ENCODE results near the gene CEP120.
A peak's percentile ranks its signal among the peaks of the same experiment; 100 is the strongest.

Gene CEP120

GRCh38 chr5:123398058-123398733, 25.0 kb downstream of the CEP120 start:
- Histone ChIP-seq H3K4me2 (ENCODE audit: low read depth, low read length, poor library complexity, severe bottlenecking) (peak overlapping the region; percentile 60), H3K27ac (ENCODE audit: low read depth, low read length) (peak overlapping the region; percentile 78), H3K9ac (ENCODE audit: low read length) (no peak overlapping the region; the same call in 1 of the 2 replicates), H3K4me3 (ENCODE audit: insufficient read depth, low read length, poor library complexity, severe bottlenecking) (peak overlapping the region; percentile 19), H3K27me3 (ENCODE audit: low read length) (no peaks in the 10 kb centered on the region), H3K79me2 (ENCODE audit: insufficient read depth, low read length) (no peaks in the 10 kb centered on the region), H3K36me3 (ENCODE audit: low read length) (peaks cover 14% of the 10 kb centered on the region; the same call in 1 of the 2 replicates), H3F3A (ENCODE audit: insufficient read depth) (peaks cover 14% of the 10 kb centered on the region; the same call in 1 of the 2 replicates), H3K9me3 (ENCODE audit: insufficient read depth, low read length) (no peaks in the 10 kb centered on the region), H3K9me2 (replicated peaks; ENCODE audit: insufficient read depth, low read length) (no peaks in the 10 kb centered on the region), H4K20me1 (ENCODE audit: low read depth, low read length) (no peaks in the 10 kb centered on the region), H2AFZ (ENCODE audit: low read depth, low read length, severe bottlenecking) (no peak overlapping the region)
- no peak for TF ChIP-seq EZH2phosphoT487 (conservative IDR thresholded peaks at IDR 0.05; ENCODE audit: low read length)

DNA sequence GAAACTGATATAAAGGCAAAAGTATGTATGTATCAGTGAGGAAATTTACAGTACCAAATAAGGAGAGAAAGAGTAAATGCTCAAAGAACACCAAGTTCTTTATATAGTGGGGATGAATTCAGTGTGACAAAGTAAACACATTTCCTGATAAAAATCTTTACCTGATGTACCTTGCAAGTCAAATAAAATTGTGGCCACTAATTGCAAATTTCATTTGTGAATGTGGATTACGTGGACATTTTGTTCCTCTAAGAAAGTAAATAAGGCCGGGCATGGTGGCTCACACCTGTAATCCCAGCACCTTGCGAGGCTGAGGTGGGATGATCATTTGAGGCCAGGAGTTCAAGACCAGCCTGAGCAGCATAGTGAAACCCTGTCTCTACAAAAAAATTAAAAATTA, 25.7 kb downstream of the CEP120 start:
- Histone ChIP-seq H3K36me3 (ENCODE audit: low read length) (peaks cover 18% of the 10 kb centered on the region; the same call in 1 of the 2 replicates), H3K27me3 (ENCODE audit: low read length) (no peaks in the 10 kb centered on the region), H3K27ac (ENCODE audit: low read depth, low read length) (peak overlapping the region; percentile 78; the same call in 1 of the 2 replicates), H3F3A (ENCODE audit: insufficient read depth) (peaks cover 14% of the 10 kb centered on the region; the same call in 1 of the 2 replicates), H2AFZ (ENCODE audit: low read depth, low read length, severe bottlenecking) (no peak overlapping the region), H3K9ac (ENCODE audit: low read length) (no peak overlapping the region), H4K20me1 (ENCODE audit: low read depth, low read length) (no peaks in the 10 kb centered on the region), H3K79me2 (ENCODE audit: insufficient read depth, low read length) (no peaks in the 10 kb centered on the region), H3K9me2 (replicated peaks; ENCODE audit: insufficient read depth, low read length) (no peaks in the 10 kb centered on the region), H3K4me3 (ENCODE audit: insufficient read depth, low read length, poor library complexity, severe bottlenecking) (no peak overlapping the region), H3K4me2 (ENCODE audit: low read depth, low read length, poor library complexity, severe bottlenecking) (peak overlapping the region; percentile 60), H3K9me3 (ENCODE audit: insufficient read depth, low read length) (no peaks in the 10 kb centered on the region)
- TF ChIP-seq, protein P1, sequence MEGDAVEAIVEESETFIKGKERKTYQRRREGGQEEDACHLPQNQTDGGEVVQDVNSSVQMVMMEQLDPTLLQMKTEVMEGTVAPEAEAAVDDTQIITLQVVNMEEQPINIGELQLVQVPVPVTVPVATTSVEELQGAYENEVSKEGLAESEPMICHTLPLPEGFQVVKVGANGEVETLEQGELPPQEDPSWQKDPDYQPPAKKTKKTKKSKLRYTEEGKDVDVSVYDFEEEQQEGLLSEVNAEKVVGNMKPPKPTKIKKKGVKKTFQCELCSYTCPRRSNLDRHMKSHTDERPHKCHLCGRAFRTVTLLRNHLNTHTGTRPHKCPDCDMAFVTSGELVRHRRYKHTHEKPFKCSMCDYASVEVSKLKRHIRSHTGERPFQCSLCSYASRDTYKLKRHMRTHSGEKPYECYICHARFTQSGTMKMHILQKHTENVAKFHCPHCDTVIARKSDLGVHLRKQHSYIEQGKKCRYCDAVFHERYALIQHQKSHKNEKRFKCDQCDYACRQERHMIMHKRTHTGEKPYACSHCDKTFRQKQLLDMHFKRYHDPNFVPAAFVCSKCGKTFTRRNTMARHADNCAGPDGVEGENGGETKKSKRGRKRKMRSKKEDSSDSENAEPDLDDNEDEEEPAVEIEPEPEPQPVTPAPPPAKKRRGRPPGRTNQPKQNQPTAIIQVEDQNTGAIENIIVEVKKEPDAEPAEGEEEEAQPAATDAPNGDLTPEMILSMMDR (IDR thresholded peaks at IDR 0.05; ENCODE audit: insufficient read depth, low read length, poor library complexity, severe bottlenecking) = no peak
- no peak for TF ChIP-seq EZH2phosphoT487 (conservative IDR thresholded peaks at IDR 0.05; ENCODE audit: low read length)

- H3K4me2 ChIP-seq (ENCODE audit: low read depth, low read length, poor library complexity, severe bottlenecking) = no peak overlapping the region
- TF ChIP-seq, protein P1 (IDR thresholded peaks at IDR 0.05; ENCODE audit: insufficient read depth, low read length, poor library complexity, severe bottlenecking) = no peak
- TF ChIP-seq EZH2phosphoT487 (conservative IDR thresholded peaks at IDR 0.05; ENCODE audit: low read length) = no peak
Observed at GRCh38 chr5:123391009-123391408, 32.2 kb downstream of the CEP120 start.

GRCh38 chr5:123389794-123390193, 33.4 kb downstream of the CEP120 start:
- TF ChIP-seq, protein P1 (IDR thresholded peaks at IDR 0.05; ENCODE audit: insufficient read depth, low read length, poor library complexity, severe bottlenecking) = no peak
- TF ChIP-seq EZH2phosphoT487 (conservative IDR thresholded peaks at IDR 0.05; ENCODE audit: low read length) = no peak
- no peaks in the 10 kb centered on the region for H3K79me2 ChIP-seq (ENCODE audit: insufficient read depth, low read length)
- no peaks in the 10 kb centered on the region for H3F3A ChIP-seq (ENCODE audit: insufficient read depth)
- H4K20me1 ChIP-seq (ENCODE audit: low read depth, low read length) = no peaks in the 10 kb centered on the region
- no peaks in the 10 kb centered on the region for H3K9me3 ChIP-seq (ENCODE audit: insufficient read depth, low read length)
- no peak overlapping the region for H3K9ac ChIP-seq (ENCODE audit: low read length)
- no peak overlapping the region for H3K4me2 ChIP-seq (ENCODE audit: low read depth, low read length, poor library complexity, severe bottlenecking)
- H3K9me2 ChIP-seq (replicated peaks; ENCODE audit: insufficient read depth, low read length) = no peaks in the 10 kb centered on the region
- no peaks in the 10 kb centered on the region for H3K27me3 ChIP-seq (ENCODE audit: low read length)
- H3K36me3 ChIP-seq (ENCODE audit: low read length) = peaks cover 61% of the 10 kb centered on the region; the same call in 1 of the 2 replicates
- H3K4me3 ChIP-seq (ENCODE audit: insufficient read depth, low read length, poor library complexity, severe bottlenecking) = no peak overlapping the region
- H3K27ac ChIP-seq (ENCODE audit: low read depth, low read length) = no peak overlapping the region
- H2AFZ ChIP-seq (ENCODE audit: low read depth, low read length, severe bottlenecking) = no peak overlapping the region

More at GRCh38 chr5:123391009-123391408, 32.2 kb downstream of the CEP120 start:
- Histone ChIP-seq H3K79me2 (ENCODE audit: insufficient read depth, low read length) (no peaks in the 10 kb centered on the region), H3K9me3 (ENCODE audit: insufficient read depth, low read length) (no peaks in the 10 kb centered on the region), H3F3A (ENCODE audit: insufficient read depth) (no peaks in the 10 kb centered on the region), H3K9me2 (replicated peaks; ENCODE audit: insufficient read depth, low read length) (no peaks in the 10 kb centered on the region), H3K27me3 (ENCODE audit: low read length) (no peaks in the 10 kb centered on the region), H2AFZ (ENCODE audit: low read depth, low read length, severe bottlenecking) (no peak overlapping the region), H3K4me3 (ENCODE audit: insufficient read depth, low read length, poor library complexity, severe bottlenecking) (no peak overlapping the region), H4K20me1 (ENCODE audit: low read depth, low read length) (no peaks in the 10 kb centered on the region), H3K36me3 (ENCODE audit: low read length) (peaks cover 53% of the 10 kb centered on the region; the same call in 1 of the 2 replicates), H3K9ac (ENCODE audit: low read length) (no peak overlapping the region), H3K27ac (ENCODE audit: low read depth, low read length) (no peak overlapping the region)
